DMS114 treated with DMSO at 0.1 percent for 48 hours (cell line): ENCODE measurements around the gene PIK3CD.
"Not testable (repeated sequence)": the region's sequence is repeated elsewhere in the genome, so short reads cannot be mapped to it uniquely, and the experiment has no call there.

ENCODE experiments used
- DNase-seq: peaks from one replicate; lab custom pipeline; 2025; ENCODE audit not compliant: unreplicated experiment; lab: John Stamatoyannopoulos, UW

Gene PIK3CD

DNA sequence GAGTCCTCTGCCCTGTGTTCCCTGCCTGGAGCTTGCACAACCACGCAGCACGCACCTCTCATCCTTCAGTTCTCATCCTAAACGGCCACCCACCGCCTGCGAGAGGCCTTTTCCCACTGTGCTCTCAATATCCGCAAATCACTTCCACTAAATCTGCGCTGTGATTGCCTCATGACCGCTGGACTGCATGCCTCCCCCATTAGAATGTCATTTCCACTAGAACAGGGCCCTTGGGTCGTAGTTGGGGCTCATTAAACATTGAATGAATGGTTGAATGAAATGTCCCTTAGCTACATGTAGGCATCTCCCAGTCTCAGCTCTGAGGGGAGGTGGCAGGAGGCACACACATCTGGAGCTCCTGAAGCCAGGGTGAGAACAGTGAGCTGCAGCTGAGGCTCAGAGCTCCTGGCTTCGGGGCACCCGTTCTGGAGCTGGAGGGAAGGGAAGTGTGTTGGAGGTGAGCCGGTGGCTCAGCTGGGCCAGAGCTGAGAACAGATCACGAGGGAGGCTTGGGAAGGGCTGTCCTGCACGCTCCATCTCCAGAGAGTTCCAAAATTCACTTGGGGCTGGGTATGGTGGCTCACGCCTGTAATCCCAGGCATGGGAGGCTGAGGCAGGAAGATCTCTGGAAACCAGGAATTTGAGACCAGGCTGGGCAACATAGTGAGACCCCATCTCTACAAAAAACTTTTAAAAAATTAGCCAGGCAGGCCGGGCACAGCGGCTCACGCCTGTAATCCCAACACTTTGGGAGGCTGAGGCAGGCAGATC is 32.4 kb upstream of the PIK3CD start:
- no peak for DNase-seq

DNA sequence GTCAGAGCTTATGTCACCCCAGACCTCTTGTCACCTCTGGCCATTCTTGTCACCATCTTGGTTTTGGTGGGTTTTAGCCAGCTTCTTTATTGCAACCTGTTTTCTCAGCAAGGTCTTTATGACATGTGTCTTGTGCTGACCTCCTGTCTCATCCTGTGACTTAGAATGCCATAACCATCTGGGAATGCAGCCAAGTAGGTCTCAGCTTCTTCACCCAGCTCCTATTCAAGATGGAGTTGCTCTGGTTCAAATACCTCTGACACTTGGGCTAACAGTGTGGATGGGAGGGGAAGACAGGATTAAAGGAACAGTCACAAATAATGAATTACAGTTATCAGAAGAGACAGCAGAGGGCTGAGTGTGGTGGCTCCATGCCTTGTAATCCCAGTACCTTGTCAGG is 30.5 kb upstream of the PIK3CD start:
- DNase-seq = no peak

DNA sequence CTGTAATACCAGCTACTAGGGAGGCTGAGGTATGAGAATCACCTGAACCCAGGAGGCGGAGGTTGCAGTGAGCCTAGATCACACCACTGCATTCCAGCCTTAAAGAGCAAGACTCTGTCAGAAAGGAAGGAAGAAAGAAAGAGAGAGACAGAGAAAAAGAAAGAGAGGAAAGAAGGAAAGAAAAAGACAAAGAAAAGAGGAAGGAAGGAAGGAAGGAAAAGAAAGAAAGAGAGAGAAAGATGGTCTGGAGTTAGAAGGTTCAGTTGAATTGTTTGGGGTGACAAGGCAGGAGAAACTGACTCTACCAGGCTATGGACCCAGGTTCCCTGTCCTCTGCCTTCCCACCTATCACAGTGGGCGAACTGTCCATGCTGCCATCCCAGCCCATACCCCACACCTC is 27.4 kb upstream of the PIK3CD start:
- no peak for DNase-seq

DNA sequence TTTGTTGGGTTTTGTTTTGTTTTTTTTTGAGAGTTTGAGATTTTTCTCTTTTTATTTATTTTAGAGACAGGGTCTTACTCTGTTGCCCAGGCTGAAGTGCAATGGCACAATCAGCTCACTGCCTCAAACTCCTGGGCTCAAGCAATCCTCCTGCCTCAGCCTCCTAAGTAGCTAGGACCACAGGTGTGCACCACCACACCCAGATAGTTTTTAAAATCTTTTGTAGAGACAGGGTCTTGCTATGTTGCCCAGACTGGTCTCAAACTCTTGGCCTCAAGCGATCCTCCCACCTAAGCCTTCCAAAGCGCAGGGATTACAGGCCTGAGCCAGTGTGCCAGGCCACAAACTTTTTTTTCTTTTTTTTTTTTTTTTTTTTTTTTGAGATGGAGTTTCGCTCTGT is 26.5 kb upstream of the PIK3CD start:
- DNase-seq = not testable (repeated sequence)

DNA sequence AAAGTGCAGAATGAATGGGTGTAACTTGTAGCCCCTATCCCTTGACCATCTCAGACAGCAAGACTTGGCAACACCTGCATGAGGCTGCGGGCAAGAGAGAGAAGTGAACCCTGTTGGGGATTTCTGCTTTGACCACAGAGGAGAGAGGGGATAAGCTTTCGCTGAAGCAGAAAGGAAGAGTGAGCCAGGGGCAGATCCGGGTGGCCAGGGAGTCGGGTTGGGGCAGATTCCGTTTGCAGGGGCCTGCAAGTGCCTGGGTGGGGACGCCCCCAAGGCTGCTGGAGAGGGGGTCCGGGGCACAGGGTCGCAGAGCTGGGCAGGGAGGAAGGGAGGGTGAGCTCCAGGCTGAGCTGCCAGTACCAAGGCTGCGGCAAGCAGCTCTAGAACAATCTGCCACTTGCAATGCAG is 25.3 kb upstream of the PIK3CD start:
- DNase-seq = no peak

DNA sequence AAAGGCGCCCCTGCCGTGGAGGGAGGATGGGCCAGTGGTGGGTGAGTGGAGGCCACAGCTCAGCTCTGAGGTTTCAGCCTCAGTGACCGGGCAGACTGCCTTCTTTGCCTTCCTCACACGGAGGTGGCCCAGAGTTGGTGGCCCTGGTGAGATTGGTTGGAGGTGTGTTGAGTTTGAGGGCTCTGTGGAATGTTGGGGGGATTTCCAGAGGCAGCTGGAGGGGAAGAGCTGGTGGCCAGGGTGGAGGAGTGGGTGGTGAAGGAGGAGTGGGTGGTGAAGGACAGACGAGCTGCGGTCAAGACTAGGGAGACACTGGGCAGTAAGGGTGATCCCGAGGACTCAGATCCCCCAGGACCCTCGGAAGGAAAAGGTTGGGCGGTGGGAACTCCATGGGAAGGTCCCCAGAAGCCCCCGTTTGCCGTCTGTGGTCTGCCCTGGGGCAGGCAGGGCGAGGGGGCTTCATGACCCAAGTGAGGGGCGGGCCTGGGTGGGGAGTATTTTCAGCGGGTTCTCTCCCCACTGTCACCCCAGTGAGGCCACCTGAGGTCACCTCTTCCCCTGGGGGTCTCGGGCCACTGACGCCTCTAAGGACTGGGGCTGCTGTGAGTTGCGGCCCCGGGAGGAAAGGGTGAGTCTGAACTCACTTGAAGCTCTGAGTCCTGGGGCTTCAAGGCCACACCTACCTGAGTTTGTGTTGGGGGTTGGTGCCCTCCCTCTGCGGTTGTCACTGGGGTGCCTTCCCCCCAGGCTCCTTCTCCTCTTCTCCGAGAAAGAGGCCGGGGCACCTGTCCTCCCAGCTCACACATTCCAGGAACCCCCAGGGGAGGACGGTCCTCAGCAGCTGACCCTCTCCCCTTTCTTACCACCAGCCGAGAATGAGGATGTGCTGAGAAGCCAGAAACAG is 22.7 kb upstream of the PIK3CD start:
- DNase-seq = no peak

DNA sequence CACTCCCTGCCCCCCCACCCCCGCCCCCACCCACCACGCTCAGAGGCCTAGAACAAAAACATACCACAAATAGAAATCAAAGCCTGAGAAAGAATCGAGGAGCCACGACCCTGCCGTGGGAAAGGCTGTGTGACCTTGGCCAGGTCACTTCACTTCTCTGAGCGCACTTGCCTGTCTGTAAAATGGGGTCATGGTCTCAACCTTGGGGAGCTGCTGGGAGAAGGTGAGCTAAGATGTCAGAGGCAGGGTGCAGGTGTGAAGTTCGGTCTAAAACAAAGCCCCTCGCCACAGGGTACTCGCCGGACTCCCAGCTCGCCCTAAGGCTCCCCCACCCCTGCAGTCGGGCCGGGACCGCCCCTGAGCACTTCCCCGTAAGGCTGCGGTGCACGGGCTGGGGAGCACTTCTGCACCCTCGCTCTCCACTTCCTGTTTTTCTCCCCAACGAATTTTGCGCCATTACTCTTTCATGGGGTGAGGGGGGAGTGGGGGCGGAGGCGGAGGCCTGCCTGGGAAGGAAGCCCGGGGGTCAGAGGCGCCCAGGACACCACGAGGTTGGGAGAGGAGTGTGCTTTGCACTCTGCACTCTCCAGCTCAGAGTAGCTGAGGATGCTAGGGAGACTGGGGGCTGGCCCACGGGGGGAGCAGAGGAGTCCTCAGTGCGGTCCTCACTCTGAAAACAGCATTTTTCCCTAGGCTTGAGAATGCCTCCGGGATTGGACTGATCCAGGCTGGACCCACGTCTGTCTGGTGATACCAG is 21.9 kb upstream of the PIK3CD start:
- DNase-seq = no peak

DNA sequence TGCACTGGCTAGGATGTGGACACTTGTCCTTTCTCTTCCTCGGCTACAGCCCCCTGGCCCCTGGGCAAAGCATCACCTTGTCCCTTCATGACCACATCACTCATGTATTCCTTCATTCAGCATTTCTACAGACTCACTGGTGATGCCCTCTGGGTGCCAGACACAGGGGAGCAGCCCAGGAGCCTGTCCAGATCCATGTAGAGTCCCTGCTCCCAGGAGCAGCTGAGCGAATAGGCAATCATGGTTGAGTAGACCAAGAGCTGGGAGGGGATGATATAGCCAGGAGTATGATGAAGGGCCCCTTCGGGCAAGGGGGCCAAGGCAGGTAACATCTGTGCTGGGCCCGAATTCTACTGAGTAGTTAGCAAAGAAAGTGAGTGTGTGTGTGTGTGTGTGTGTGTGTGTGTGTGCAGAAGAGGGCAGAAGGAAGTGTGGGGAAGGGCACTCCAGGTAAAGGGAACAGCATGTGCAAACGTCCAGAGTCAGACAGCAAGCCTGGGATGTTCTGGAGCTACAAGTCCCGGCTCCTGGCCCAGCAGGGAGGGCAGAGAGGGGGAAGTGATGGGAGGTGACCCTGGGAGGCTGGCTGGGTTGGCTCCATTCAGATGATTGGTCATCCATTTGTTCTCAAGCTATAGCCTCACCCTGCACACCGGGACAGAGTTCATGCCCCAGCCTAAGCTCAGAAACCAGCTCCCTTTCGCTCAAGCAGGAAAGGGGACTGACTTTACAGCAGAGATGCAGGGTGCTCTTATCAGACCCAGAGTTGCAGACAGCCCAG is 21.0 kb upstream of the PIK3CD start:
- DNase-seq = no peak

GRCh38 chr1:9631613-9632012 is 19.9 kb upstream of the PIK3CD start:
- no peak for DNase-seq

GRCh38 chr1:9633493-9633892 is 18.0 kb upstream of the PIK3CD start:
- DNase-seq = no peak

GRCh38 chr1:9634582-9634981 is 16.9 kb upstream of the PIK3CD start:
- no peak for DNase-seq

GRCh38 chr1:9639227-9639626 is 12.3 kb upstream of the PIK3CD start:
- DNase-seq = no peak

- no peak for DNase-seq
These were observed 7.9 kb upstream of the PIK3CD start for GRCh38 chr1:9643351-9644256.

GRCh38 chr1:9646037-9646436 is 5.5 kb upstream of the PIK3CD start:
- no peak for DNase-seq

- no peak for DNase-seq
These were observed 3.4 kb upstream of the PIK3CD start for GRCh38 chr1:9648171-9648570.

- no peak for DNase-seq
These were observed 1.8 kb upstream of the PIK3CD start for GRCh38 chr1:9649769-9650168.

DNA sequence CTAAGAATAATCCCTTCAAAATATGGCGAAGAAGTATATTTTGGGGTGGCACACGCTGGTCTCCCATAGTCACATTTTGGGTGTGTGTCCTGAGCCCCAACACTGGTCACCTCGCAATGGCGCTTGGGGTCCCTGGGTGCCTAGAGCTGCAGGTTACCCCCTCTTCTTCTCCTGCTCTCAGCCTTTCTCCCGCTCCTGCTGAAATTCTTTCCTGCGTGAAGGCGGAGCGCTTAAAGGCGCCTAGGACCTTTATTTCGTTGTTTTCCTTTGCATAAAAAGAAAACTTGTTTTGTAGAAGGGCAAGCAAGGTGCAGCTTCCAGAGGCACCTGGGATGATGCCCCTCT is 339 bp upstream of the PIK3CD start:
- DNase-seq = no peak

- no peak for DNase-seq
These were observed 1.1 kb downstream of the PIK3CD start for GRCh38 chr1:9652379-9653209.

DNA sequence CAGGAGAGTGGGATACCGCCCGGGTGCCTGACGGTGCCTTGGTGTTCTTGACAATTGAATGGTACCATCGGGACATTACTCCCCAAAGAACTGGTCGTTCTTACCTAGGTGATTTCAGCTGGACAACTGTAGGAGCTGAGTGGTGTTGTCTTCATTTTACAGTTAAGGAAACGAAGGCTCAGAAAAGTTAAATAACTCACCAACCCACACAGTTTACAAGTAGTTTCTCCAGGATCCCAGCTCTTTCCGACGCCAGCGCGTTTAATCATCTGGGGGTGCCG is 1.6 kb downstream of the PIK3CD start:
- no peak for DNase-seq
